HG03354 (cell line): ENCODE results near the gene NPM3.

ENCODE experiments used
- ATAC-seq: cut with Tn5 transposase; IDR thresholded peaks from one replicate; pipeline ENCODE4 v1.9.1; 2021; ENCODE audit warnings: mild to moderate bottlenecking; ENCODE audit not compliant: unreplicated experiment, poor library complexity, severe bottlenecking

The NPM3 gene

DNA sequence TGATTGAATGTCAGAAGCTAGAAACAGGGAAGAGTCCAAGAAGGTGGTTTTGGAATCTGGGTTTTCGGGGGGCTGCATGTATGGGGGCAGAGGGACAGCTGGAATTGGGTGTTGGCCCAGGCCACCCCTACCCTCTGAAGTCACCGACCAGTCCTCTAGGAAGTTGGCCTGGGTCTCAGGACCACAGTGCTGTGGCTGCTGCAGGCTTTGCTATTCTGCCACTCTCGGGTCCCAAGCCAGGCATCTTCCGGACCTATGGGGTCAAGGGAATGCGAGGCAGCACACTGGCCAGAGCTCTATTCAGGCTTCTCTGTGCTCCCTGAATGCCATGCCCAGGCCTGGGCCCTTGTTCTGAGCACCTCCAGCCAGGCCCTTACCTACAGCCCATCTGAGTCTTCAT, 20.5 kb downstream of the NPM3 start:
- ATAC-seq, result no peak

DNA sequence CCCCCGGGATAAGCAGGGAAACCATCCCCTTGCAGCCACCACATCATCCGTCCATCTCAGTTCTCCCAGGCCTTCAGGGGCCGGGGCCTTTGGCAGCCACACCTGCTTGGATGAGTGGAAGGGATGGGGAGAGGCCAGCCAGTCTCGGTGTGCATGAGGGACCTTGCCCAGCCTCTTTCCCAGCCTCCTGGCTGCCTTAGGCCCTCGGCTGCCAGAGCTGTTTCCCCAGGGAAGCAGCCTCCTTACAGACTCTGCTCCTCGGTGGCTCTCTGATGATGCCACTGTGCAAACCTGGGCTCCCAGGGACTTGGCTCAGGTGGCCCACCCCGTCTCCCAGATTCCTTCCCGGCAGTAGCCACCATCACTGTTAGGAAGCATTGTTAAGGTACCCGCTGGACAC, 22.0 kb downstream of the NPM3 start:
- ATAC-seq, result no peak

DNA sequence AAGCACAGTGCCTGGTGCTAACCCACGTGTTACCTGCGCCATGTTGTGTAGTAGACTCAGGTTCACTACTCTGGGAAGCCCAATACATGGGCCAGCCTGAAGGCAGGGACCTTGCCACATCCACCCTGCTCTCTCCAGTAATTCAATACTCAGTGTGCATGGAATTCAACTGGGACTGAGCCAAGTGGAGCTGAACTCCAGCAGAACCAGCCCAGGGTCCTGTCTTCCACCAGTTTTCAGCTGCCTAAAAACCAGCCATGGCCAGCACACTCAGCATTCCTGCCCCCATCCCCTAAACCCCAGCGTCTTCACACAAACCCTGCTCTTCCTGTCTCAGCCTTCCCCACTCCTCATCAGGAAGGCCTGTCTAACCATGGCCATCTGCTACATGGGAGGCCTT, 22.7 kb downstream of the NPM3 start:
- no peak for ATAC-seq

DNA sequence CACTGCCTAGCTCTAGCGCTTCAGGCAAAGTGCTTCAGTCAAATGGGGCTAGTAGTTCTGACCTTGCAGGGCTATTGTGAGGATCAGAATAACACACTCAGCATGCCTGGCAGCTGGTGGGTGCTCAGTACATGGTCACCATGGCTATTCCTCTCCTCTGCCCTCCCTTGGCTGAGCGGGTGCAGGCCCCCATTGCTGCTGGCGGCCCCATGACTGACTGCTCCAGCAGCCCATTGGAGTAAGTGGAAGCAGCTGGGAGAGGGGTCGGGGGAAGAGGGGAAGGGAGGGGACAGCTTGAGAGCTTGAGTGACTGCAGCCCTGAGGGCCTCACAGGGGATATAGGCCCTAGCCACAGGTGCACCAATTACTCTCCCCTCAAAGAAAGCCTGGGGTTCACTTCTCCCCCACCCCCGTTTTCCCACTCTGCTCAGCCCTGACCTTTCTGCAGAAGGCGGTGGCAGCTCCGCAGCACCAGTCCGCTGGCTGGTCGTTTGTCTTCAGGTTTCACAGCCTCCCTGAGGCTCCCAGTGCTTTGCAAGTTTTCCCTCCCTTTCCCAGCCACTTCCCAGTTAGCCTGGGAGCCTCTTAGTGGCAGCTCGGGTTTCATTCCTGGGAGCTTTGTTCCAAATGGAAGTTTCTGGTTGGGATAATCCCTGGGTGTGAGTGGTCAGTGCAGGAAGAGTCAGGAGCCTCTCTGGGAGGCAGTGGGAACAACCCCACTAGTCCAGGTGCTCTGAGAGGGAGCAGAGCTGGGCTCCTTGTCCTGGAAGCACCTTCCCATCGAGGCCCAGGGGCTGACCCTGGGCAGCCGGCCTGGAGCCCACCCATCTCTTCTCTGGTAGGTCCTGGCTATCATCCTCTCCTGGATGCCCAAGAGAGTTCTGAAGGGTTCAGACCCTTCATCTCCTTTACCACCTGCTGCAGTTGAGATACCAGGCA, 23.7 kb downstream of the NPM3 start:
- no peak for ATAC-seq

DNA sequence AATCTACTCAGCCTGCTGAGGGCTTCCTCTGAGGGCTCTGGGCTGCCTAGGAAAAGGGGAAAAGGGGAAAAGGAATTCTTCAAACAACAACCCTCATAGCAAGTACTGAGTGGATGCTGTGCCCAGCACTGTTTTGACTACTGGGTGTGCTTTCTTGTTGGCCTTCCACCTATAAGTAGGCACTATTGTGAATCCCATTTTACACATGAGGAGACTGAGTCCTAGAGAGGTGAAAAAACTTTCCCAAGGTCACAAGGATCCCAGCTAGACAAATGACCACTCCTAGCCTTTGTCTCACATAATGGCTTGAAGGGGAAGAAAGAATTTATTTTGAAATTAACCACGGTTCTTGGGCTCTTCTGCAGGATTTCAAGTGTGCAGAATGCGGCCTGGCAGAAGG, 24.4 kb downstream of the NPM3 start:
- no peak for ATAC-seq

DNA sequence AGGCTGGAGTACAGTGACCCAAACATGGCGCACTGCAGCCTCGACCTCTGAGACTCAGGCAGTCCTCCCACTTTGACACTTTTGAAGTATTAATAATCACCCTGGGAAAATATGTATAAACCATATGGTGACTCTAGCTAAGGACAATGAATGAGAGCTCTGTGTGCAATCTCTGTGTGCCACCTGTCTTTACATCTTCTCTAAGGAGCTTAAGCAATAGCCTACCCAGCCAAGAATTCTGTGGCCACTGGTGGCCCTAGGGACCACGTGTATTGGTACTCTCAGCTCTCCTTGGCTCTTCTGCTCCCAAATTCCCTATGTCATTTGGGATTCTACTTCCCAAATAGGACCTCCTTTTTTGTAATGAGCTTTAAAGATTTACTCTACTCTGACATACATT, 31.0 kb downstream of the NPM3 start:
- no peak for ATAC-seq

DNA sequence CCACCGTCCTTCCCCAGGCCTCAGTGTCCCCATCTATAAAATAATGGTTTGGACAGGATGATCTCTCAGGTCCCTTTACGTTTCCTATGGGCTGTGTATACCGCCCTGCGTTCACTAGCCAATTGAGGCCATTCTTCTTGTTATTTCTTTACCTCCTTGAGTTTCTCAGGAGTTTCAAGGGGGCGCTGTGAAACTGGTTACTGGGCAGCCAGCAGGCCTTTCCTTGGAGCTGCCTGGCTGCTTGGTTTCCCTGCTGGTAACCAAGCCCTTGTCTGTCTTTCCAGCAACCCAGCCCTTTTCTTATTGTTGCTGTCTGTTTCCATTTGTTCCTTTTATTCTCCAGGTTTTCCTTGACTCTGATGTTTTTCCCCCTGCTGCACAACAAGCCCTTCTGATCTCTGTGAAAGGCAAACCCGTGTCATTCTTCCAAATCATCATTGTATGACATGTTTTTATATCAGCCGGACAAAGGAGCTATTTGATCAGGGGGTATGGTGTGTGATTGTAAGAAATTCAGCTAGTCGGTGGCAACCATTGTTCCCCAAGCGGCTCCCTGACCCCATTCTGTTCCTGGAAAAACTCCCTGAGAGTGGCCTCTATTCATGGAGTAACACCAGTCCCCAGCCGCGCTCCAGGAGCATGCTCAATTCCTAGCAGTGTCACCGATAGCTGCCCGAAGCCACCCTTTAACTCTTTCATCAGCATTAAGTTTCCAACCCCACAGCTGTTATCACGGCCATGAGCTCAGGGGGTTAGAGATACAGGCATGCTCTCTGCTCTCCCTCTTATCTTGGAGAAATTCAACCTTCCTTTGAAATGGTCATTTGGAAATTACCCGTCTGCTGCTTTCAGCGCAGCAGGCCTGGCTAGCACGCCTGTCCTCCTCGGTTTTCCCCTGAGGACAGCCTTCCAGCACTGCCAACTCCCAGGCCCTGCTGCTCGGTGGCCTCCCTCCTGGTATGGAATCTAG, 33.9 kb downstream of the NPM3 start:
- ATAC-seq, result no peak

DNA sequence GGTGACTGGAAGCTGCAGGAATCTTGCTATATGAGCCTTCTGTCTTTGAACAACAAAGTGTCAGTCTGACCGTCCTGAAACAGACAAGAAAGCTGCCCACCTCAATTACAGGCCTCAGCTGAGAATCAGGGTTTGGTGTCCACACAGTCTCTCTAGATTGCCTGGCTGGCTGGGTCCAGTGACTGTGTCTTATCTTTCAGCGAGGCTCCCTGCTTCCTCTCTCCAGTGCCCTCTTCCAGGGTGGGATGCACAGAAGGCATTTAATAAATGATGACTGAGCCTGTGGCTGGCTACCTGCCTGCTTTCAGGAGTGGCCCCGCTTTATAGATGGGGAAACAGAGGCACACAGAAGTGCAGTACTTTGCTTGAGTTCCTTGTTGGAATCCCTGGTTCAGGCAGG, 34.8 kb downstream of the NPM3 start:
- ATAC-seq, result no peak

DNA sequence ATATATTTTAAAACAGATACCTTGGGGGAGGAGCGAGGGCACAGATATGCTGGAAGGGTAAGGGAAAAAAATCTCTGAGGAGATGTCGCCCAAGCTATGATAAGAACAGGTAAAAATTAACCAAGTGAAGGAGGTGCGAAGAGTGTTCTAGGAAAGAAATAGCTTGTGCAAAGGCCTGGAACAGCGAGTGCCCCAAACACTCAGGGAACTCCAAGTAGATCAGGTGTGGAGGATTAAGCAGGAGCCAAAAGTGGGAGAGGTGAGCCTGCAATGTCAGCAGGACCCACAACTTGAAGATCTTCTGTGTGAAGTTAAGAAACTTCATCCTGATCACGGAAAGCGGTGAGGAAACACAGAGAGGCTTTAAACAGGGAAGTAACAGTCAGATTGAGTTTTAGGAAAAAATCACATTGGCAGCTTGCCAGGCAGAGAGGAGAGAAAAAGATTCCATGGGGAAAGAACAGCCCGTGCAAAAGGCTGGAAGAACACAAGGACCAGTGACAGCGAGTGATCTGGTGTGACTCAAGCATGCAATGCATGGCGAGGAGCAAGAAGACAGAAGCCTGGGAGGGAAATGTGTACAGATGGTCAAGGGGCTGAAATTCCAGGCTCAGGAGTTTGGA, 38.1 kb downstream of the NPM3 start:
- ATAC-seq, result no peak

DNA sequence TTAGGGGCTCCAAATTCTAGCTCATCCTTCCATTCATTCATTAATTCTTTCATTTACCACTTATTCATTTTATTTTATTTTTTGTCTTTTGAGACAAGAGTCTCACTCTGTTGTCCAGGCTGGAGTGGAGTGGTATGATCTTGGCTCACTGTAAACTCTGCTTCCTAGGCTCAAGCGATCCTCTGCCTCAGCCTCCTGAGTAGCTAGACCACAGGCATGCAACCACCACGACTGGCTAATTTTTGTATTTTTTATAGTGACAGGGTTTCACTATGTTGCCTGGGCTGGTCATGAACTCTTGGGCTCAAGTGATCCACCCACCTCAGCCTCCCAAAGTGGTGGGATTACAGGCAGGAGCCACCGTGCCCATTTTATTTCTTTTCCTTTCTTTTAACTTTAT, 39.0 kb downstream of the NPM3 start:
- no peak for ATAC-seq

DNA sequence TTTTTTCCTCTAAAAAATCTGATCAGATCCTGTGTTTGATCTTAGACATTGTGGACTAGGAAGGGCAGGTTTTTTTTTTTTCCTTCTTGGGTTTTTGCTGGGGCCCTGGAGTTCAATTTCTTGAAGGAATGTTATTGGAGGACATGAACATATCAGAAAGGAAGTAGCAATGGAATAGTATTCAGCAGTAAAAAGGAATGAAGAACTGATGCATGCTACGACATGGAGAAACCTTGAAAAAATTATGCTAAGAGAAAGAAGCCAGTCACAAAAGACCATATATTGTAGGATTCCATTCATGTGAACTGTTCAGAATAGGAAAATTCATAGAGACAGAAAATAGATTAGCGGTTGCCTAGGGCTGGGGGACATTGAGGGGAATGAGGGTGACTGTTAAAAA, 41.3 kb downstream of the NPM3 start:
- no peak for ATAC-seq

DNA sequence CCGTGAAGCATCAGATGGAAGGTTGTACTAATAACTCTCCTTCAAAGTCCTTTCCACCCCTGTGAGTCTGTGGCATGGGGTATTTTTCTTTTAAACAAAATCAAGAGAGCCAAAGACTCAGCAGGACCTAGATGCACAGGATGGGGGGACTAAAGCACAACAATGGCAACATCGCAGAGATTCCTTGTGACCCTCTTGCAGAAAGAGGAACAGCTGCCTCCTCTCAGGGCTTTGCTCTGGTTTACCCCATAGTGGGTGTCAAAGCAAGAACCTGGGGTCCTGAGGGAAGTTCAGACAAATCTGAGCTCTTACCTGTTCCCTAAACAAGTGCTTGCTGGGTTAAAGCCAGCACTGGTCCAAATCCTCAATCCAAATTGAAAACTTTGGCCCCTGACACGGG, 46.6 kb downstream of the NPM3 start:
- no peak for ATAC-seq

DNA sequence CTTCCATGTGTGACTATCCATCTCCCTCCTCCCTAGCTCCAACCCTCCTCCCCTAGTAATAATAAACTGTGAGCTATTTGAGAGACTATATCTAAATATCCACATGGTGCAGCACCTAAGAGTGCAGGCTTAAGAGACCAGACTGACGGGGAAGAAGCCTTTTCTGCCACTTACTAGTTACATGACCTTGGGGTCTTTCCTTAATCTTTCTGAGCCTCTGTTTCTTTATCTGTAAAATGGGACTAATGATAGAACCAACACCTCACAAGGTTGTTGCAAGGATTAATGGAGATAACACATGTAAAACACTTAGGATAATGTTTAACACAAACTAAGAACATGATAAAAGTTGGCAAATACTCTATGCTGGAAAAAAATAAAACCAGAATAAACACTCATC, 51.1 kb downstream of the NPM3 start:
- ATAC-seq, result no peak
